A549 (cell line): ENCODE data around the gene PITPNC1. TPM values are rescaled to one million over a fixed set of nuclear protein-coding genes. Genes with fewer than 3 reads are reported as not detected.

Experiments used
- ATAC-seq, 2 experiments: fragments of 200-7000 bp in 1 of 2; fragments of >200 bp in 1 of 2; cut with Nextera tagmentation in 1 of 2; cut with Tn5 transposase in 1 of 2; 3 replicates each; pipeline versions ENCODE4 v1.8.0 to v1.9.1; 2018 to 2020; ENCODE audit warnings: mild to moderate bottlenecking in 1 of 2, moderate library complexity in 1 of 2
- CTCF ChIA-PET: fragments of 300-600 bp; sonication (Branson Sonifier 250); formaldehyde crosslinking; extraction: SDS; loops from one replicate; lab custom pipeline; 2021; ENCODE audit warnings: antibody characterized with exemption, inconsistent platforms; lab: Yijun Ruan, JAX
- POLR2A ChIA-PET: fragments of 350-600 bp; formaldehyde crosslinking; extraction: SDS; loops from one replicate; lab custom pipeline; 2021; ENCODE audit warnings: antibody characterized with exemption, inconsistent platforms; lab: Yijun Ruan, JAX
- DNase-seq, 2 experiments: peaks; one replicate each; pipeline versions ENCODE4 v3.0.0 to v3.0.0-alpha.2; 2011 to 2016; ENCODE audit warnings: low read depth in 1 of 2, low spot score in 1 of 2
- FAIRE-seq: peaks from 2 replicates; lab custom pipeline; 2011; peaks lifted over from hg19 to GRCh38; lab: Jason Lieb, UNC
- H3K27ac ChIP-seq, 2 experiments: fragments of >200 bp; sonication (Bioruptor Twin); formaldehyde crosslinking; 3 replicates each; pipeline ENCODE4 v1.5.1; 2016 to 2017
- H3K4me1 ChIP-seq: fragments of >200 bp; sonication (Bioruptor Twin); formaldehyde crosslinking; 3 replicates; pipeline ENCODE4 v1.6.1; 2016
- H3K4me2 ChIP-seq: fragments of >200 bp; sonication (Bioruptor Twin); formaldehyde crosslinking; 3 replicates; pipeline ENCODE4 v1.6.1; 2016
- H3K4me3 ChIP-seq: fragments of >200 bp; sonication (Bioruptor Twin); formaldehyde crosslinking; 3 replicates; pipeline ENCODE4 v1.5.1; 2016
- H3K9me3 ChIP-seq: fragments of >200 bp; sonication (Bioruptor Twin); formaldehyde crosslinking; 3 replicates; pipeline ENCODE4 v1.6.1; 2016
- BHLHE40 ChIP-seq: IDR thresholded peaks from 2 replicates; pipeline ENCODE4 v1.6.1; 2012; ENCODE audit warnings: low read depth, low read length, inconsistent platforms
- CBX2 ChIP-seq: fragments of 200-600 bp; sonication (generic); IDR thresholded peaks from 2 replicates; pipeline ENCODE4 v1.6.1; 2016; ENCODE audit warnings: low read depth, mild to moderate bottlenecking, borderline replicate concordance
- CEBPB ChIP-seq, 2 experiments: fragments of >200 bp in 1 of 2; sonication (Bioruptor Twin) in 1 of 2; formaldehyde crosslinking in 1 of 2; IDR thresholded peaks; 2 replicates each; pipeline ENCODE4 v1.6.1; 2012 to 2016
- CHD2 ChIP-seq: fragments of 150-350 bp; IDR thresholded peaks from 2 replicates; pipeline ENCODE4 v1.6.1; 2014; ENCODE audit warnings: low read length; ENCODE audit not compliant: partially characterized antibody
- CHD4 ChIP-seq: fragments of 200-600 bp; sonication (generic); IDR thresholded peaks from 2 replicates; pipeline ENCODE4 v1.6.1; 2016; ENCODE audit warnings: antibody characterized with exemption, mild to moderate bottlenecking, borderline replicate concordance
- E2F6 ChIP-seq: IDR thresholded peaks from 2 replicates; pipeline ENCODE4 v1.6.1; 2012; ENCODE audit warnings: low read depth, borderline replicate concordance
- EHF ChIP-seq: fragments of 250-450 bp; sonication (Bioruptor Pico); IDR thresholded peaks from 2 replicates; pipeline ENCODE4 v1.5.0; 2020; ENCODE audit warnings: mild to moderate bottlenecking
- EP300 ChIP-seq, 2 experiments: fragments of >200 bp; sonication (Bioruptor Twin); formaldehyde crosslinking; IDR thresholded peaks; 2 replicates in 1 of 2; 3 replicates in 1 of 2; pipeline ENCODE4 v1.6.1; 2016 to 2017
- ESRRA ChIP-seq: fragments of 150-350 bp; IDR thresholded peaks from 2 replicates; pipeline ENCODE4 v1.6.1; 2014; ENCODE audit warnings: mild to moderate bottlenecking, low read length, borderline replicate concordance
- FOSB ChIP-seq: fragments of 250-450 bp; sonication (Bioruptor Pico); IDR thresholded peaks from 2 replicates; pipeline ENCODE4 v1.5.0; 2020; ENCODE audit warnings: mild to moderate bottlenecking, moderate library complexity
- HES2 ChIP-seq: fragments of >200 bp; sonication (Bioruptor Twin); formaldehyde crosslinking; IDR thresholded peaks from 2 replicates; pipeline ENCODE4 v1.6.1; 2016
- HEYL ChIP-seq: fragments of 250-450 bp; sonication (Bioruptor Pico); IDR thresholded peaks from 2 replicates; pipeline ENCODE4 v1.8.0; 2021; ENCODE audit warnings: mild to moderate bottlenecking, moderate library complexity
- HOXB5 ChIP-seq: fragments of 250-450 bp; sonication (Bioruptor Pico); IDR thresholded peaks from 2 replicates; pipeline ENCODE4 v1.5.0; 2020; ENCODE audit warnings: mild to moderate bottlenecking, moderate library complexity
- KDM1A ChIP-seq: fragments of 200-600 bp; sonication (generic); IDR thresholded peaks from 2 replicates; pipeline ENCODE4 v1.6.1; 2016; ENCODE audit warnings: low read depth, mild to moderate bottlenecking
- MAZ ChIP-seq: fragments of 150-350 bp; IDR thresholded peaks from 2 replicates; pipeline ENCODE4 v1.6.1; 2014; ENCODE audit warnings: antibody characterized with exemption, low read depth, low read length, borderline replicate concordance
- MYC ChIP-seq: IDR thresholded peaks from 2 replicates; pipeline ENCODE4 v1.6.1; 2012; ENCODE audit warnings: mild to moderate bottlenecking, inconsistent platforms, low read length, improper control_type of control experiment, borderline replicate concordance
- NFE2L2 ChIP-seq: fragments of 150-350 bp; conservative IDR thresholded peaks from 2 replicates; pipeline ENCODE4 v1.6.1; 2014; ENCODE audit warnings: low read length
- NR3C1 ChIP-seq: fragments of >200 bp; sonication (Bioruptor Twin); formaldehyde crosslinking; IDR thresholded peaks from 3 replicates; pipeline ENCODE4 v1.6.1; 2017
- PHF8 ChIP-seq: fragments of 200-600 bp; sonication (generic); IDR thresholded peaks from 2 replicates; pipeline ENCODE4 v1.6.1; 2016; ENCODE audit warnings: low read depth, mild to moderate bottlenecking, antibody characterized with exemption, moderate library complexity, borderline replicate concordance
- RAD21 ChIP-seq, 2 experiments: fragments of >200 bp in 1 of 2; sonication (Bioruptor Twin) in 1 of 2; formaldehyde crosslinking in 1 of 2; IDR thresholded peaks in 1 of 2; conservative IDR thresholded peaks in 1 of 2; 2 replicates in 1 of 2; 3 replicates in 1 of 2; pipeline ENCODE4 v1.6.1; 2012 to 2018; ENCODE audit warnings: inconsistent platforms in 1 of 2
- RARB ChIP-seq: fragments of 250-450 bp; sonication (Bioruptor Pico); IDR thresholded peaks from 2 replicates; pipeline ENCODE4 v1.8.0; 2021; ENCODE audit warnings: mild to moderate bottlenecking, moderate library complexity
- RNF2 ChIP-seq: fragments of 200-600 bp; sonication (generic); IDR thresholded peaks from 2 replicates; pipeline ENCODE4 v1.6.1; 2016; ENCODE audit warnings: low read depth, mild to moderate bottlenecking, antibody characterized with exemption, moderate library complexity, borderline replicate concordance
- SMC3 ChIP-seq: fragments of >200 bp; sonication (Bioruptor Twin); formaldehyde crosslinking; IDR thresholded peaks from 3 replicates; pipeline ENCODE4 v1.6.1; 2018; ENCODE audit warnings: inconsistent platforms
- TFCP2L1 ChIP-seq: fragments of 250-450 bp; sonication (Bioruptor Pico); IDR thresholded peaks from 2 replicates; pipeline ENCODE4 v1.5.0; 2021; ENCODE audit warnings: mild to moderate bottlenecking
- USF2 ChIP-seq: fragments of 450-650 bp; IDR thresholded peaks from 2 replicates; pipeline ENCODE4 v1.6.1; 2014; ENCODE audit warnings: antibody characterized with exemption
- ZC3H11A ChIP-seq: fragments of 450-650 bp; IDR thresholded peaks from 2 replicates; pipeline ENCODE4 v1.6.1; 2014; ENCODE audit warnings: antibody characterized with exemption, mild to moderate bottlenecking
- ZNF302 ChIP-seq: fragments of 250-450 bp; sonication (Bioruptor Pico); IDR thresholded peaks from 2 replicates; pipeline ENCODE4 v1.9.0; 2021; ENCODE audit warnings: inconsistent platforms, mild to moderate bottlenecking, moderate library complexity
- WGBS: methylation state at CpG from one replicate; pipeline ENCODE4 v1.1.6; 2017; ENCODE audit errors: missing lambda C conversion rate; 5-methylcytosine and 5-hydroxymethylcytosine counted together
- polyA plus RNA-seq, 4 experiments: library from polyadenylated mRNA; depleted of rRNA in 3 of 4; stranded (reverse); fragments of >200 nt; fragmentation: RNase III in 1 of 4; extraction: RNeasy Plus Mini Kit Qiagen cat#74134 plus additional on column Dnase treatment in 1 of 4; gene quantifications; 2 replicates in 3 of 4; 3 replicates in 1 of 4; pipeline ENCODE4 v1.2.3, GENCODE V29; 2011 to 2017
- TF ChIP-seq, protein P1 (sequence below): fragments of >200 bp; sonication (Bioruptor Twin); formaldehyde crosslinking; IDR thresholded peaks from 3 replicates; pipeline ENCODE4 v1.5.1; 2016
- TF ChIP-seq, protein P2 (sequence below): fragments of 200-600 bp; sonication (generic); IDR thresholded peaks from 2 replicates; pipeline ENCODE4 v1.6.1; 2016; ENCODE audit warnings: antibody characterized with exemption, mild to moderate bottlenecking, moderate library complexity
- TF ChIP-seq, protein P3 (sequence below): fragments of >200 bp; sonication (Bioruptor Twin); formaldehyde crosslinking; IDR thresholded peaks from 3 replicates; pipeline ENCODE4 v1.6.1; 2016

Gene PITPNC1
- polyA plus RNA-seq, 2 of the 4 experiments (the other 2 are of a cell fraction) = 3.7 to 11.2 TPM

DNA sequence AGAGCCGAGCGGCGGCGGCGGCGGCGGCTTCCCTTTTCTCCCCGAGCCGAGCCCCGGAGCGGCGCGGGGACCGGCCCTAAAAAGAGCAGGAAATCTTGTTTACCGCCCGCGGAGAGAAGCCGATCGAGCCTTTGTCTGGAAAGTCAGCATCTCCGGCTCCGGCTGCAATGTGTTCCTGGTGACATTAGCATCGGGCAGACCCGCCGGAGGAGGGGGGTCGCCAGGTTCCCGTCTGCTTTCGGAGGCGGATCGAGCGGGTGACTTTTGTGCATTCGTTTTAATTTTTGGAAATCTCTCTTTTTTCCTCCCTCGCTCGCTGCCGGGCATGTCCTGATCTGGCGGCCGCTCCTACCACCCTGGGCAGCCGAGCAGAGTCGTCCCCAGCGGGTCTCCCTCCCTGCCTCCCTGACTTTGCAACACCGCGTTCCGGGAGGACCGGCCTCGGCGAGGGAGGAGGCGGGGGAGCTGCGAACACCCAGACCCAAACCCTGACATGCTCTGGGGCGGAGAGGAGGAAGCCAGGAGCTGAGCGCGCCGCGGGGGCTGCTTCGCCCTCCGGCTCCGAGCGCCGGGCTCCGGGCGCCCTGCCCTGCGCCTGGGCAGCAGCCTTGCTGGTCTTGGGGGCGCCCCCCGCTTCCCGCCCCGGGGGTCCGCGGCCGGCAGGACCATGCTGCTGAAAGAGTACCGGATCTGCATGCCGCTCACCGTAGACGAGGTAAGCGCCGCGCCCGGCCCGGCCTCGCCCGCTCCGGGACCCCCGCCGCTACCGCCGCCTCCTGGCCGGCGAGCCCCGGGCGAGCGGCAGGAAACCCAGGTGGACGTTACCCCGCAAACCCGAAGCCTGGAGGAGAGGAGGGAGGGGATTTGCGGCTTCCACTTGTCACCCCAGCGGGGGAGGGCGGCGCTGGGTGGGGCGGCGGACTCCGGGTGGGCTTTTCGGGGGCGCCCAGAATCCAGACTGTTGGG, 690 bp downstream of the PITPNC1 start:
- H3K9me3 ChIP-seq = no peaks in the 10 kb centered on the region; the same call in 2 of the 3 replicates
- FAIRE-seq = no peak
- peak overlapping the region; percentile 99 for H3K4me2 ChIP-seq
- DNase-seq = peak; percentile 48 to 58
- TF ChIP-seq, protein P1, sequence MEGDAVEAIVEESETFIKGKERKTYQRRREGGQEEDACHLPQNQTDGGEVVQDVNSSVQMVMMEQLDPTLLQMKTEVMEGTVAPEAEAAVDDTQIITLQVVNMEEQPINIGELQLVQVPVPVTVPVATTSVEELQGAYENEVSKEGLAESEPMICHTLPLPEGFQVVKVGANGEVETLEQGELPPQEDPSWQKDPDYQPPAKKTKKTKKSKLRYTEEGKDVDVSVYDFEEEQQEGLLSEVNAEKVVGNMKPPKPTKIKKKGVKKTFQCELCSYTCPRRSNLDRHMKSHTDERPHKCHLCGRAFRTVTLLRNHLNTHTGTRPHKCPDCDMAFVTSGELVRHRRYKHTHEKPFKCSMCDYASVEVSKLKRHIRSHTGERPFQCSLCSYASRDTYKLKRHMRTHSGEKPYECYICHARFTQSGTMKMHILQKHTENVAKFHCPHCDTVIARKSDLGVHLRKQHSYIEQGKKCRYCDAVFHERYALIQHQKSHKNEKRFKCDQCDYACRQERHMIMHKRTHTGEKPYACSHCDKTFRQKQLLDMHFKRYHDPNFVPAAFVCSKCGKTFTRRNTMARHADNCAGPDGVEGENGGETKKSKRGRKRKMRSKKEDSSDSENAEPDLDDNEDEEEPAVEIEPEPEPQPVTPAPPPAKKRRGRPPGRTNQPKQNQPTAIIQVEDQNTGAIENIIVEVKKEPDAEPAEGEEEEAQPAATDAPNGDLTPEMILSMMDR = peak; percentile 11; the same call in 1 of the 3 replicates
- no peak for TF ChIP-seq RARB (CRISPR knock-in tag)
- TF ChIP-seq CBX2 = no peak
- no peak for TF ChIP-seq MAZ
- TF ChIP-seq CHD2 = no peak
- TF ChIP-seq CEBPB (IDR thresholded peaks at IDR 0.05) = no peak
- no peak for TF ChIP-seq USF2
- no peak for TF ChIP-seq RAD21 (conservative IDR thresholded peaks at IDR 0.05 in 1 of 2, IDR thresholded peaks at IDR 0.05 in 1 of 2)
- no peak for TF ChIP-seq NFE2L2
- TF ChIP-seq, protein P2, sequence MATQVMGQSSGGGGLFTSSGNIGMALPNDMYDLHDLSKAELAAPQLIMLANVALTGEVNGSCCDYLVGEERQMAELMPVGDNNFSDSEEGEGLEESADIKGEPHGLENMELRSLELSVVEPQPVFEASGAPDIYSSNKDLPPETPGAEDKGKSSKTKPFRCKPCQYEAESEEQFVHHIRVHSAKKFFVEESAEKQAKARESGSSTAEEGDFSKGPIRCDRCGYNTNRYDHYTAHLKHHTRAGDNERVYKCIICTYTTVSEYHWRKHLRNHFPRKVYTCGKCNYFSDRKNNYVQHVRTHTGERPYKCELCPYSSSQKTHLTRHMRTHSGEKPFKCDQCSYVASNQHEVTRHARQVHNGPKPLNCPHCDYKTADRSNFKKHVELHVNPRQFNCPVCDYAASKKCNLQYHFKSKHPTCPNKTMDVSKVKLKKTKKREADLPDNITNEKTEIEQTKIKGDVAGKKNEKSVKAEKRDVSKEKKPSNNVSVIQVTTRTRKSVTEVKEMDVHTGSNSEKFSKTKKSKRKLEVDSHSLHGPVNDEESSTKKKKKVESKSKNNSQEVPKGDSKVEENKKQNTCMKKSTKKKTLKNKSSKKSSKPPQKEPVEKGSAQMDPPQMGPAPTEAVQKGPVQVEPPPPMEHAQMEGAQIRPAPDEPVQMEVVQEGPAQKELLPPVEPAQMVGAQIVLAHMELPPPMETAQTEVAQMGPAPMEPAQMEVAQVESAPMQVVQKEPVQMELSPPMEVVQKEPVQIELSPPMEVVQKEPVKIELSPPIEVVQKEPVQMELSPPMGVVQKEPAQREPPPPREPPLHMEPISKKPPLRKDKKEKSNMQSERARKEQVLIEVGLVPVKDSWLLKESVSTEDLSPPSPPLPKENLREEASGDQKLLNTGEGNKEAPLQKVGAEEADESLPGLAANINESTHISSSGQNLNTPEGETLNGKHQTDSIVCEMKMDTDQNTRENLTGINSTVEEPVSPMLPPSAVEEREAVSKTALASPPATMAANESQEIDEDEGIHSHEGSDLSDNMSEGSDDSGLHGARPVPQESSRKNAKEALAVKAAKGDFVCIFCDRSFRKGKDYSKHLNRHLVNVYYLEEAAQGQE = no peak
- no peak for TF ChIP-seq HOXB5 (CRISPR knock-in tag)
- TF ChIP-seq MYC = 0 out of 2 replicates have a peak, but pooled peaks have one; percentile 6
- TF ChIP-seq RNF2 = no peak
- no peak for TF ChIP-seq KDM1A
- no peak for TF ChIP-seq EHF
- TF ChIP-seq SMC3 = 0 out of 3 replicates have a peak, but pooled peaks have one; percentile 9
- TF ChIP-seq TFCP2L1 (CRISPR knock-in tag) = no peak
- TF ChIP-seq, protein P3, sequence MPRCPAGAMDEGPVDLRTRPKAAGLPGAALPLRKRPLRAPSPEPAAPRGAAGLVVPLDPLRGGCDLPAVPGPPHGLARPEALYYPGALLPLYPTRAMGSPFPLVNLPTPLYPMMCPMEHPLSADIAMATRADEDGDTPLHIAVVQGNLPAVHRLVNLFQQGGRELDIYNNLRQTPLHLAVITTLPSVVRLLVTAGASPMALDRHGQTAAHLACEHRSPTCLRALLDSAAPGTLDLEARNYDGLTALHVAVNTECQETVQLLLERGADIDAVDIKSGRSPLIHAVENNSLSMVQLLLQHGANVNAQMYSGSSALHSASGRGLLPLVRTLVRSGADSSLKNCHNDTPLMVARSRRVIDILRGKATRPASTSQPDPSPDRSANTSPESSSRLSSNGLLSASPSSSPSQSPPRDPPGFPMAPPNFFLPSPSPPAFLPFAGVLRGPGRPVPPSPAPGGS = no peak
- TF ChIP-seq FOSB (CRISPR knock-in tag) = no peak
- TF ChIP-seq HES2 = no peak
- no peak for TF ChIP-seq ZNF302 (CRISPR knock-in tag)
- TF ChIP-seq BHLHE40 = no peak
- TF ChIP-seq E2F6 = no peak
- no peak for TF ChIP-seq NR3C1
- no peak for TF ChIP-seq HEYL
- TF ChIP-seq EP300 (IDR thresholded peaks at IDR 0.05) = no peak
- no peak for TF ChIP-seq ZC3H11A
- TF ChIP-seq CHD4 = no peak
- peak; percentile 45 for TF ChIP-seq PHF8
- no peak for TF ChIP-seq ESRRA
- peak; percentile 60 for ATAC-seq
- peak overlapping the region; percentile 77 to 86 for H3K27ac ChIP-seq
- peaks cover 14% of the 10 kb centered on the region; the same call in 2 of the 3 replicates for H3K4me1 ChIP-seq
- ChIA-PET CTCF (interaction anchor here (0.6 to 22.8 kb wide), 67 partner anchors 10 to 1213 kb away, joined by 3 to 323 read pairs (median 6); partner anchors contain the start of gene PSMD12), POLR2A (interaction anchor here (0.6 to 2.0 kb wide), 4 partner anchors 10 to 98 kb away, joined by 3 to 7 read pairs (median 4); no protein-coding TSS in a partner anchor)
- H3K4me3 ChIP-seq = peak overlapping the region; percentile 65
- WGBS = 3% methylated on average over 64 of the region's 100 CpGs
